NCI-H774 (cell line): ENCODE results near the gene RNASE3.
"Not testable (repeated sequence)": the region's sequence is repeated elsewhere in the genome, so short reads cannot be mapped to it uniquely, and the experiment has no call there.

Experiments
- DNase-seq: peaks from one replicate; lab custom pipeline; 2025; lab: John Stamatoyannopoulos, UW

RNASE3 gene

GRCh38 chr14:20919038-20919756, 28.0 kb downstream of the RNASE3 start:
- not testable (repeated sequence) for DNase-seq

- DNase-seq = not testable (repeated sequence)
Observed at GRCh38 chr14:20923766-20924297, 32.6 kb downstream of the RNASE3 start.

GRCh38 chr14:20934148-20934762, 43.1 kb downstream of the RNASE3 start:
- DNase-seq = no peak

DNA sequence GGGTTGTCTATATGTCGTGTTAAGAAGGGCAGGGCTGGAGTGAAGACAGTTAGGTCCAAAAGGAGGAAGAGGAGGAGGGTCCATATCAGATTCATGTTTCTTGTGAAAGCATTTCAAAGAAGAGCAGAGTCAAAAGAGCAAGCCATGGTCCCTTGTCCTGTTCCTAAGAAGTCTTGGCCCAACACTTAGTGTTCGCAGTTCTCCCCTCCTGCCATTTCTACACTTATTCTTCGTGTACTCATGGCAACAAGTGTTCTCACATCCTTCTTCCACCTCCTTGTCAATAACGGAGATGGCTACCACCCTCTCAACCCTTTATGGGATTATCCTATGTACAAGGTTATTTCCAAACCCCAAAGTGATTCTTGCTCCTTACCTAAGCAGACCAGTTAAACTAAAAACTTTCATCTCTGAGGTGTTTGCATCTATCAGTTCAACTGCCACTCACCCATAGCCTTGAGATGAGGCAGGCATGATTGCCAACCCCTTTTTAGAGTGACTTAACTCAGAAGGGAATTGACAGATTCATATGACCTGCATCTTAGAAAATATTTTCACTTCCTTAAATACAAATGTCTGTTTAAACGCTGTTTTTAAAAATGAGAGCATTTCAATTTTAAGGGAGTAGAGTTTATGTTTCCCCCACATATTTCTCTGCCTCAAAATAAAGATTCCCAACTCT, 44.3 kb downstream of the RNASE3 start:
- no peak for DNase-seq
